HFFc6 (cell line): ENCODE data around the gene OTOGL. TPM values are rescaled to one million over a fixed set of nuclear protein-coding genes. Genes with fewer than 3 reads are reported as not detected.

Experiments
- DNase-seq: peaks from one replicate; pipeline ENCODE4 v3.0.0-alpha.2; 2018
- H3K27ac Mint-ChIP-seq: 2 replicates; pipeline ENCODE4 v1.8.0; 2020; ENCODE audit warnings: mild to moderate bottlenecking, mixed read lengths
- H3K27me3 Mint-ChIP-seq: 2 replicates; pipeline ENCODE4 v1.8.0; 2021; ENCODE audit warnings: mild to moderate bottlenecking, moderate library complexity, mixed read lengths; ENCODE audit not compliant: insufficient read depth
- H3K36me3 Mint-ChIP-seq: 2 replicates; pipeline ENCODE4 v1.8.0; 2021; ENCODE audit warnings: low read depth, mixed read lengths
- H3K4me1 Mint-ChIP-seq: 2 replicates; pipeline ENCODE4 v1.8.0; 2020; ENCODE audit warnings: low read depth, mixed read lengths
- H3K4me3 Mint-ChIP-seq: 2 replicates; pipeline ENCODE4 v1.8.0; 2020; ENCODE audit warnings: mild to moderate bottlenecking, moderate library complexity, mixed read lengths
- H3K9me3 Mint-ChIP-seq: 2 replicates; pipeline ENCODE4 v1.8.0; 2020; ENCODE audit warnings: mild to moderate bottlenecking, mixed read lengths
- CTCF ChIP-seq: fragments of 200-600 bp; sonication (generic); IDR thresholded peaks from 2 replicates; pipeline ENCODE4 v1.5.0; 2021; ENCODE audit warnings: antibody characterized with exemption, mild to moderate bottlenecking
- total RNA-seq, 6 experiments: library from RNA; stranded (reverse); fragmentation: NEBNext Ultra II Directional; extraction: Animal tissue kit (Norgen Biotek cat#: 25700); gene quantifications; 2 replicates in 1 of 6; 3 replicates in 5 of 6; pipeline ENCODE4 v1.2.3, GENCODE V29; 2021

The OTOGL gene
- total RNA-seq, 6 experiments from 2014 or later, result 0.12 to 0.32 (median 0.20) TPM

DNA sequence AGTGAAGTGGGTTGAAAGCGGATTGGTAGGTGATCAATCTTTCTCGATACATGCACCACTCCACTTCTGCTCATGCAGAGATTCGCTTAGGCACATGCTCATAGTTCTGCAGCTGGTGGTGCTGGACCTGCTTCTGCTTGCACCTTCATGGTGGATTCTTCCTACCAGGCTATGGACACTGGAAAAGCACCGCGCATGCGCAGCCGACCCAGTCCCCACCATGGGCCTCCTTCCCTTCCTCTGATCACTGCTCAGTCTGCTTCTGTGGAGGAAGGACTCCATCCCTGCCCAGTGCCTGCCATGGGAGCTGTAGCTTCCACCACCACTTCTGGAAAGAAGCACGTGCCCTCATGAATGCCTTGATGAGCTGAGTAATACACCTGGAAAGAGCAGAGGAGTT, 282.9 kb downstream of the OTOGL start:
- H3K9me3 Mint-ChIP-seq, result no peaks in the 10 kb centered on the region
- H3K4me3 Mint-ChIP-seq, result no peak overlapping the region
- TF ChIP-seq CTCF, result no peak
- H3K27me3 Mint-ChIP-seq, result peaks cover 2% of the 10 kb centered on the region; the same call in 1 of the 2 replicates
- no peaks in the 10 kb centered on the region for H3K4me1 Mint-ChIP-seq
- H3K36me3 Mint-ChIP-seq, result no peaks in the 10 kb centered on the region
- no peak for DNase-seq
- H3K27ac Mint-ChIP-seq, result no peak overlapping the region

- DNase-seq, result no peak
- TF ChIP-seq CTCF, result no peak
- Mint-ChIP-seq H3K9me3 (no peaks in the 10 kb centered on the region), H3K4me3 (peak overlapping the region; percentile 89), H3K4me1 (peaks cover 21% of the 10 kb centered on the region), H3K27ac (no peak overlapping the region; the same call in 1 of the 2 replicates), H3K27me3 (no peaks in the 10 kb centered on the region), H3K36me3 (no peaks in the 10 kb centered on the region)
These were observed 301.2 kb downstream of the OTOGL start for GRCh38 chr12:80400571-80400991.

- DNase-seq, result no peak
- Mint-ChIP-seq H3K4me1 (peaks cover 21% of the 10 kb centered on the region), H3K27me3 (no peaks in the 10 kb centered on the region), H3K4me3 (peak overlapping the region; percentile 89; the same call in 1 of the 2 replicates), H3K36me3 (no peaks in the 10 kb centered on the region), H3K27ac (no peak overlapping the region), H3K9me3 (no peaks in the 10 kb centered on the region)
- no peak for TF ChIP-seq CTCF
These were observed 301.9 kb downstream of the OTOGL start for GRCh38 chr12:80401191-80401590.

- Mint-ChIP-seq H3K27me3 (no peaks in the 10 kb centered on the region), H3K36me3 (no peaks in the 10 kb centered on the region), H3K27ac (no peak overlapping the region), H3K9me3 (no peaks in the 10 kb centered on the region), H3K4me3 (no peak overlapping the region), H3K4me1 (peaks cover 21% of the 10 kb centered on the region)
- TF ChIP-seq CTCF, result no peak
- no peak for DNase-seq
These were observed 305.3 kb downstream of the OTOGL start for GRCh38 chr12:80404629-80405028.

- H3K27me3 Mint-ChIP-seq, result no peaks in the 10 kb centered on the region
- DNase-seq, result no peak
- no peak for TF ChIP-seq CTCF
- H3K4me3 Mint-ChIP-seq, result no peak overlapping the region
- H3K4me1 Mint-ChIP-seq, result peaks cover 6% of the 10 kb centered on the region; the same call in 1 of the 2 replicates
- H3K27ac Mint-ChIP-seq, result no peak overlapping the region
- H3K36me3 Mint-ChIP-seq, result no peaks in the 10 kb centered on the region
- H3K9me3 Mint-ChIP-seq, result no peaks in the 10 kb centered on the region
These were observed 306.9 kb downstream of the OTOGL start for GRCh38 chr12:80406253-80406652.

- H3K27me3 Mint-ChIP-seq, result no peaks in the 10 kb centered on the region
- no peak for DNase-seq
- no peak overlapping the region for H3K4me3 Mint-ChIP-seq
- H3K36me3 Mint-ChIP-seq, result no peaks in the 10 kb centered on the region
- H3K9me3 Mint-ChIP-seq, result no peaks in the 10 kb centered on the region
- peaks cover 7% of the 10 kb centered on the region for H3K4me1 Mint-ChIP-seq
- TF ChIP-seq CTCF, result no peak
- H3K27ac Mint-ChIP-seq, result no peak overlapping the region
These were observed 312.4 kb downstream of the OTOGL start for GRCh38 chr12:80411787-80412186.
